HG02938 (cell line): ENCODE results near the gene GLTP.
"Not testable (repeated sequence)": the region's sequence is repeated elsewhere in the genome, so short reads cannot be mapped to it uniquely, and the experiment has no call there.

Experiments
- ATAC-seq: cut with Tn5 transposase; IDR thresholded peaks from one replicate; pipeline ENCODE4 v1.9.1; 2021; ENCODE audit warnings: mild to moderate bottlenecking, moderate library complexity; ENCODE audit not compliant: unreplicated experiment

Gene GLTP

DNA sequence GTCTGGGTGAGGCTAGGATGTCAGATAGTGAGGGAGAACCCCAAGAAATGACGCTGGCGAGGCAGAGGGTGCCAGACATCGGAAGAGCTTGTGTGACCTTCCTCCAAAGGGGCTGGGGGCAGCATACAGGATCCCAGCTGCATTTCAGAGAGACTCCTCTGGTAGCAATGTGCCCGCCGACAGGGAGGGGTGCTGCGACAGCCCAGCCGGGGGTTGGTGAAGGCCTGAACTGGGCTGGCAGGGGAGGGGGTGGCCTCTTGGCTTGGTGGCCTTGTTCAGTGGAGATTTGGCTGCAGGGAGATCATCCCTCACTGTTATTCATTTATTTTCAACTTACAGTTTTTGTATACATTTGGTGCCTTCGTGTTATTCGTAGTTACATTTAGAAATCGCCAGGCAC lies 25.0 kb upstream of the GLTP start:
- ATAC-seq, result no peak

DNA sequence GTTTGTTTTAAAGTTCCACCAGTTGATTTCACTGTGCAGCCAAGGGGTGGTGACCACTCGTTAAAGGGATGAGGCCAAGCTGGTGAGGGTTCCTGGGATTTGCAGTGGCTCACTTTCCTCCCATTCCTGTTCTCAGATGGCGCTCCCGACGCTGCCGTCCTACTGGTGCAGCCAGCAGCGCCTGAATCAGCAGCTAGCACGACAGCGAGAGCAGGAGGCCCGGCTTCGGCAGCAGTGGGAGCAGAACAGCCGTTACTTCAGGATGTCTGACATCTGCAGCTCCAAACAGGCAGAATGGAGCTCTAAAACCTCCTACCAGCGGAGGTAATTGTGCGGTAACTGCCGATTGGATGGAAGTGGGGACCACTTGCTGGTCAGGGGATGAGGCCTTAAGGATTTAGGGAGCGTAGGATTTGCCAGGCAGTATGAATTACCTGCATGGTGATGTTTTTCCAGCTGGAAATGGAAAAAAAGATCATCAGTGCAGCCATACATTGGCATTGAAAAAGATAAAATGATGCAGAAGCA lies 22.6 kb upstream of the GLTP start:
- ATAC-seq, result no peak

DNA sequence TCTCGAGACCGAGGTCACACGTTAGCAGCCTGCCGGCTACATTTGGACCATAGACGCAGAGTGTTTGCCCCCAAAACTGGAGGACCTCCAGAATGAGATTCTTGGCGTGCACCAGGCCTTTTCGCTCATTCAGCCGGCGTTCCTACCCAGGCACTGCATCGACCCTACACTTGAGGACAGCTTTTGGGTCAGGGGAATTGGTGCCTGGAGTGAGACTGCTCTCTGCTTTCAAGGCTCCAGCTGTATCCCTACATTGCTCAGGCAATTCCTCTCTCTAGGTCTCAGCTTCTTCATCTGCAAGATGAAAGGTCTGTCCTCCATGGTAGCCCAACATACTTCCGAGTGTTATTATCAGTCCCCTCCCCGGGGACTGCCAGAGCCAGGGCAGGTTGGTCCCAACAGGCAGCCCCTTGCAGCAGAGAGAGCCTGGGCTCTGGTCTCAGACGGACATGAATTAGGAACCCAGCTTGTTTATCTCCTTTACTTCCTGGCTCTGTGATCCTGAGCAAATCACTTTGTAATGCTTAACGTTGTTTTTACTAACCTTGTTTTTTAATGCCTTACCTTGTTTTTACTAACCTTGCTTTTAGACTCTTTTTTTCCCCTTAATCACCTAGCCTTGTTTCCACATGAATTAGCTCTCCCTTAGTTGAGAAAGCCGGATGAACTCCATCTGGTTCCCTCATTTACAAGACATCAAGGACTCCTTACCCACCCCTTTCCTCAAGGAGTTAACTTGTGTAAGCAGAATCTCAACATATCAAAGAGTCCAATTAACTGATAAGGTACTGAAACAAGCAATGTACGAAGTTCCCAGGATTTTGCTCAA lies 20.6 kb upstream of the GLTP start:
- ATAC-seq, result peak; percentile 17

DNA sequence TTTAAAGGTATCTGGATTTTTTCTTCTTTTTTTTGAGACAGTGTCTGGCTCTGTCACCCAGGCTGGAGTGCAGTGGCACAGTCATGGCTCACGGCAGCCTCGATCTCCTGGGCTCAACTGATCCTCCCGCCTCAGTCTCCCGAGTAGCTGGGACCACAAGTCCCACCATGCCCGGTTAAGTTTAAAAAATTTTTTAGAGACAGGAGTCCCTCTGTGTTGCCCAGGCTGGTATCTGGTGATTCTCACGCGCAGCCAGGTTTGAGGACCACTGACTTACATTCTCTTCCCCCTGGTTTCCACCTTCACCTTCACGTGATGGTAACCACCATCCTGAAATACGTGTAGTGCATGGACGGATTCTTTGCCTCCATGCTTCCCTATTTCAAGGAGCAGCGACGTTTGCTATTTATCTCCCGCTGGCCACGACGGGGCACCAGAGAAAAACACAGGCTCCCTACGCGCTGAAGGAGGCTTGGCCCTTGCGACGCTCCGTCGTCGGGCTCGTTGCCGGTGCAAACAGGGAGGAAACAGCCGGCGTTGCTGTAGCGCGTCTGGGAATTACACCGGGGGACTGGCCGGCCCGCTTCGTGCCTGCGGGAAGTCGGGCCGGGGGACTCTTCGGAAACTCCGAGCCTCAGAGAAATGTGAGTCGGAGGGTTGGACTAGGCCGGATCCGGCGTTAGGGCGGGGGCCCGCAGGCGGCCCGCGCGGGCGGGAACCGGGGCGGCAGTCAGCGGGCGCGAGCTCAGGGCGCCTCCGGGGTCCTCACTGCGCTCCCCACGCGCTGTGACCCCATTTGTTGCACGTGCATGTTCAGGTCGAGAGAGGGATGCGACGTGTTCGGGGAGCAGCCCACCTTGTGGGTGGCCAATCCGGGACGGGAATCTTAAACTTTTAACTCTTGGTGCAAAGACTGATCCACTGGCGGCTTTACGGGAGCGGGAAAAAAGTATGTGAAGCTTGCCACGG lies 19.7 kb upstream of the GLTP start, which contains the start of gene TCHP:
TCHP (plus strand) TSS at position 492 of the 969 bp plus-strand sequence. CDS start 2,753 bp downstream, outside the sequence.
- peak; percentile 64 for ATAC-seq

DNA sequence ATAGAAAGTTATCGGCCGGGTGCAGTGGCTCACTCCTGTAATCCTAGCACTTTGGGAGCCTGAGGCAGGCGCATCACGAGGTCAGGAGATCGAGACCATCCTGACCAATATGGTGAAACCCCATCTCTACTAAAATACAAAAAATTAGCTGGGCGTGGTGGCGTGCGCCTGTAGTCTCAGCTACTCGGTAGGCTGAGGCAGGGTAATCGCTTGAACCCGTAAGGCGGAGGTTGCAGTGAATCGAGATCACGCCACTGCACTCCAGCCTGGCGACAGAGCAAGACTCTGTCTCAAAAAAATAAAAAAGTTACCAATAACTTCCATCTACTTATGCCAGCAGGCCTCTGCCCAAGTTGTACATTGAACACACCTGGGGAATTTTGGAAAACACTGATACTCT lies 19.0 kb upstream of the GLTP start:
- not testable (repeated sequence) for ATAC-seq

DNA sequence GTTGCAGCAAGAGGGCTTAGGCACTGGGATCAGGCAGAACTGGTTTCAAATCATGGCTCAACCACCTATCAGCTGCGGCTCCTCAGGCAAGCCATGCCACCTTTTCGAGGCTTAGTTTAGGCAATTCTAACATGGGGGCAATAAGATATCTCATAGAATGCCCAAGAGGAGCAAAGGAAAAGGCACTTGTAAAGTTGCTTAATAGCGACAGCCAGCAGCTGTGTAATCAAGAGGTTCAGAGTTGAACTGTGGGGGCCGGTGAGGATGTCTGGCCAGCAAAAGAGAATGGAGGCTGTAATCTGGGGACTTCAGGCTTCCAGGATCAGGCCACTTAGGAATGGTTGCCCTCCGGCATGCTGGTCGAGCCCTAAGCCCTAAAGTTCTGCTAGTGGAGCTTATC lies 16.7 kb upstream of the GLTP start:
- no peak for ATAC-seq

DNA sequence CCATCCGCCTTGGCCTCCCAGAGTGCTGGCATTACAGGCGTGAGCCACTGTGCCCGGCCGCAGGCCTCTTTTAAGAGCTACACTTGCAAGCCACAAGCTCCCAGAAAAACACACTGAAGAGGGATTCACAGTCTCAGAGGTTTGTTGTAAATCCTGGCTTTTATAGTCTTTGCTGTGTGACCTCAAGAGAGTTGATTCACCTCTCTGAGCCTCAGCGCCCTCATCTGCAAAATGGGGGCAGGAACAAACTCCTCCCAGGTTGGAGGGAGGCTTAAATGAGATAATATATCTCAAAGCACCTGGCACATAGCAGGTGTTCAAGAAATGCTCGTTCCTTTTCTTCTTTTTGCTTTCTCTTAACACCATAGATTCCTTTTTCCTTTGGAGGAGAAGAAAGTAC lies 15.8 kb upstream of the GLTP start:
- no peak for ATAC-seq

DNA sequence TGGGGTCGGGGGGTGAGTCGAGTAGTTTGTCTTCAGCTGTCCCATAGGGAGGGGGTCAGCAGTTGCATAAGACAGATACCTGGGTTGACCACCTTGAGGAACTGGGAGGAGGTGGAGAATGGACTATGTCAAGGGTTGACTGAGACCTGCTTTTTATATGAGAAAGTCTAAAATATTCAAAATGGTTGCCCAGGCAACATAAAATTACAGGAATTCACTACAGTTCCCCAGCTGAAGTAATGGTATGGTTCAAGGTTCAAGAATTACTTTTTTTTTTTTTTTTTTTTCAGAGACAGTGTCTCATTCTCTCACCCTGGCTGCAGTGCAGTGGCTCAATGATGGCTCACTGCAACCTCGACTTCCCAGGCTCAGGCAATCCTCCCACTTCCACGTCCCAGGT lies 14.6 kb upstream of the GLTP start:
- no peak for ATAC-seq

DNA sequence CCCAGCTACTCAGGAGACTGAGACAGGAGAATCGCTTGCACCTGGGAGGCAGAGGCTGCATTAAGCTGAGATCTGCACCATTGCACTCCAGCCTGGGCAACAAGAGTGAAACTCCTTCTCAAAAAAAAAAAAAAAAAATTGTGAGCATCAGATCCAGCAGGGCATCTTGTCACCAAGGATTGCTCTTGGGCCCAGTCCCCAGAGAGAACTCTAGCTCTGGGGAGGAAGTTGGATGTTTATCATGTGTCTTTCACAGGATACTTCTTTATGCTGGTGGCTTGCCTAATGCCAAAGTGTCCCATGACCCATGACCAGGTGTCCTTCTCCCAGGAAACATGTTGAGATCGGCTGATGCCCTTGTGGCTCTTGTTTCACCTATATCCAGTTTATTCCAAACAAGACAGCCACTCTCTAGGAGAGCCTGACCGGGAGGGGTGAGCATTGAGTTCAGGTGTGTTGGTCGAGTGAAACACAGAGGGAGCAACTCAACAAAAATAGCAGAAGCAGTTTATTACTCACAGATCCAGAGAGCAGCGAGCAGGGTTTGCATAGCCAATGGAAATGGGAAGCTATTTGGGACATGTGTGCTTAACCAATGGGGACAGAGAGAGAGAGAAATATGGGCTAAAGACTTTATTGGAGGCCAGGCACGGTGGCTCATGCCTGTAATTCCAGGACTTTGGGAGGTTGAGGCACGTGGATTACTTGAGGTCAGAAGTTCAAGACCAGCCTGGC lies 13.1 kb upstream of the GLTP start:
- no peak for ATAC-seq

DNA sequence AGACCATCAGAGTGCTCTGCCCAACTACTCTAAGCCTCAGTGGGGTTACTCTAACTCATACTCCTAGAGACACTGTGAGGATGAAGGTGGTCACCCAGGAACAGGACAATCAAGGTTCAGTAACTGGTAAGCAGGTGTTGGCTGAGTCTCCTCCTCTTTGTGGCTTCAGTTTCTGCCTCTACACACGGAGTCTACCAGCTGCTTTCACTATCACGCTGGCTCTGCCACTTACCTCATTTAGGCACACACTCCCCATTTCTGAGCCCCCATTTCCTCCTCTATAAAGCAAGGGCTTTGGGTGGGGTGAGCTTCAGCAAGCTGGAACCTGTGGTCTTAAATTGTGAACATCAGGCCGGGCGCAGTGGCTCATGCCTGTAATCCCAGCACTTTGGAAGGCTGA lies 12.4 kb upstream of the GLTP start:
- ATAC-seq, result no peak

DNA sequence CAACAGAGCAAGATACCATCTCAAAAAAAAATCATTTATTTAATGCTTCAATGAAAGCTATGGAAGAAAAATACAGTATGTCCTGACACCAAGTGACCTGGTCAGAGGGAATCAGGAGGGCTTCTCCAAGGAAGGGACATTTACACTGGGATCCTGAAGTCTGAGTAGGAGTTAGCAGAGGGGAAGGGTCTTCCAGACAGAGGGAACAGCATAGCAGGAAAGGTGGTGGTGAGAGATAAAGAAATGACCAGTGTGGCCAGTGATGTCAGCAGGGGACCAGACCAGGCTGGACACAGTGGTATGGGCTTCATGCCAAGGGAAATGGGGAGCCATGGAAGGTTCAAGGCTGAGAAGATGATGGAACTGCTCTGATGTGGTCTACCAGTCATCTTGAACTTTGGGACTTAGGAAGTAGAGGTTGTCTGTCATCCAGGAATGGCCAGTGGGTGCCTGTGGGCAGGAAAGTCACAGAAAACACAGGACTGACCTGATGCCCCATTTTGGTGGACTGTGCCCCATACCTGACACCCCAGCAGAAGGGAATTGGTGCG lies 11.9 kb upstream of the GLTP start:
- ATAC-seq, result no peak

DNA sequence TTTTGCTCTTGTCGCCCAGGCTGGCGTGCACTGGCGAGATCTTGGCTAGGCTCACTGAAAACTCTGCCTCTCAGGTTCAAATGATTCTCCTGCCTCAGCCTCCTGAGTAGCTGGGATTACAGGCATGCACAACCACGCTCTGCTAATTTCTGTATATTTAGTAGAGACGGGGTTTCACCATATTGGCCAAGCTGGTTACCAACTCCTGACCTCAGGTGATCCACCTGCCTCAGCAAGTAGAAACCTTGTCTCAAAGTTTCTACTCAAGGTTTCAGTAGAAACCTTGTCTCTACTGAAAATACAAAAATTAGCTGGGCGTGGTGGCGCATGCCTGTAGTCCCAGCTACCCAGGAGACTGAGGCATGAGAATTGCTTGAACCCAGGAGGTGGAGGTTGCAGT lies 11.4 kb upstream of the GLTP start:
- not testable (repeated sequence) for ATAC-seq

DNA sequence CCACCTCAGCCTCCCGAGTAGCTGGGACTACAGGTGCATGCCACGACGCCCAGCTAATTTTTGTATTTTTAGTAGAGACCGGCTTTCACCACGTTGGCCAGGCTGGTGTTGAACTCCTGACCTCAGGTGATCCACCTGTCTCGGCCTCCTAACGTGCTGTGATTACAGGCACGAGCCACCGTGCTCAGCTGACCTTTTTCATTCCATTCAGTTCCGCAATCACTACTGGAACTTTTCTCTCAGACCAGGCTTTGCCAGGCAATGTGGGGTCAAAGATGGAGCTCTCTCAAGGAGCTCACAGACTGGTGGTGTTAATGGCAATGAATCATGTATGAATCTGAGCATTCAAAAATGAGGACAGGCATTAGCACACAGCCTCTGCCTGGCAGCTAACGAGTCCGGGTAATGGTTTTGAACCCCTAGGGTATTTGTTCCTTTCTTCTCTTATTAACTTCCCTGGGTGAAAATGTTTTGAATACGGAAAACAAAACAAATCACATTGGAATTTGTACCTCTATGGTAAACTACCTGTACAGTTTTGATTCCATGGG lies 10.4 kb upstream of the GLTP start:
- ATAC-seq, result no peak

DNA sequence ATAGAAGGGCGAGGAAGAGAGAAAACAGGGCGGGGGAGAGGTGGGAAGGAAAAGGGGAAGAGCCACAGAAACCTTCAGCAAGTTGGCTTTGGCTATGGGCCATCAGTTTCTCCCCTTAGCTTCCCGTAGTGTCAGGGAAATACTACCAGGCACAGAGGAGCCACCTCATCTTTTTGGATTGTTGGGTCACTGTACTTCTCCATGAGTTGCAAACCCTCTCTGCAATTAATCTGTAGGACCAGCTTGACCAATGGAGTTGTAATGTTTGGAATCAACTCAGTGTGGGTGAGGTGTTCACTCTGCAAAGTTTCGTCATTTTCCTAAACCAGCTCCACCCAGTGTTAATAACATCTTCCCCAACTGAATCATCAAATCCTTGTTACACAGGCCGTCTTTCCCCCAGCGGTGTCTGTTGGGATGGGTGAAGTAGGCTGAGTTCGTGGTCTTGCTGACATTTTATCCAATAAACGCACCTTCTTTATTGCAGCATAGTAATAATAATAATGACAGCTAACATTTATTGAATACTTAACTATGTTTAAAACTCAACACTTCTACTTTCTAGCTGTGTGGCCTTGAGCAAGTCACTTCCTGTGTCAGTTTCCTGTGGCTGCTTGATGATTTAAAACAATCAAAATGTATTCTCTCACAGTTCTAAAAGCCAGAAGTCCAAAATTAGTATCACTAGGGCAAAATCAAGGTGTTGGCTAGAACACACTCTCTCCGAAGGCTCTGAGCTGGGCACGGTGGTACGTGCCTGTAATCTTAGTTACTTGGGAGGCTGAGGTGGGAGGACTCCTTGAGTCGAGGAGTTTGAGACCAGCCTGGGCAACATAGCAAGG lies 8.1 kb upstream of the GLTP start:
- ATAC-seq, result no peak

DNA sequence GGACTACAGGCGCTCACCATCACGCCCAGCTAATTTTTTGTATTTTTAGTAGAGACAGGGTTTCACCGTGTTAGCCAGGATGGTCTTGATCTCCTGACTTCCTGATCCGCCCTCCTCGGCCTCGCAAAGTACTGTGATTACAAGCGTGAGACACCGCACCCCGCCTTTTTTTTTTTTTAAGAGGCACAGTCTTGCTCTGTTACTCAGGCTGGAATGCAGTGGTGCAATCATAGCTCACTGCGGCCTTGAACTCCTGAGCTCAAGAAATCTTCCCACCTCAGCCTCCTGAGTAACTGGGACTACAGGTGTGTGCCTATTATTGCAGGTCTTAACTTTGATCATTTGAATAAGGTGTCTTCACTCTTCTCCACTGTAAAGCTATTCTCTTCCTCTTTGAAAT lies 5.3 kb upstream of the GLTP start:
- no peak for ATAC-seq

DNA sequence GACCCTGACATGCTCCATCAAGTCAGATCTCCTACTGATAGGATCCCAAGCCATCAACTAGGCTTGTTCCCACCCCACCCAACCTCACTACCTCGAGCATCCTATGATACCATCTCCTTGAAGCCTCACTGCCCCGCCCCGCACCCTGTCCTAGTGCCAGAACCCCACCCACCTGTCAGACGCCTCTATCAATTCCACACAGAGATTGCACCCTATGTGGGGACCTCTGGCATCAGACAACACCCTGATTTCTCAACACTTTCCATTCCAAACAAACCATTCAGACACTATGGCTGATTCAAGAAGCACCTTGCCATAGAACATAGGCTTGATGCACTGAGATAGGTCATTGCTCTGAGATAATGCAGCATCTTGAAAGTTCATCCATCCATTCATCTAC lies 3.1 kb upstream of the GLTP start:
- ATAC-seq, result no peak

DNA sequence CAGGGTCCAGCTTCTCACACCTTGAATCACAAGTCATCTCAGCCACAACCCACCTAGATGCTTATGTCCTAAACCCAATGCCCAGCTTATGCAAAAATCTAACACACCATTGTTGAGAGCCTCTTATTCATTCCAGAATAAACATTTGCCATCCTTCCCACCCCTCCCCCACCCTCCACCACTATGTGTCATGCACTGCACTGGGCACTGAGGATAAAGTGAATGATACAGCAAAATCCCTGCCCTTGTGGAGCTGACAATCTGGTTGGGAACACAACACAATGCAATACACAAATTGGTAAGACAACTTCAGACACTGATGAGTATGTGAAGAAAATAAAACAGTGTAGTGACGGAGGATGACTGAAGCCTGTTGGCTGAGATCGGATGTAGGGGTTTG lies 1.4 kb upstream of the GLTP start:
- no peak for ATAC-seq

DNA sequence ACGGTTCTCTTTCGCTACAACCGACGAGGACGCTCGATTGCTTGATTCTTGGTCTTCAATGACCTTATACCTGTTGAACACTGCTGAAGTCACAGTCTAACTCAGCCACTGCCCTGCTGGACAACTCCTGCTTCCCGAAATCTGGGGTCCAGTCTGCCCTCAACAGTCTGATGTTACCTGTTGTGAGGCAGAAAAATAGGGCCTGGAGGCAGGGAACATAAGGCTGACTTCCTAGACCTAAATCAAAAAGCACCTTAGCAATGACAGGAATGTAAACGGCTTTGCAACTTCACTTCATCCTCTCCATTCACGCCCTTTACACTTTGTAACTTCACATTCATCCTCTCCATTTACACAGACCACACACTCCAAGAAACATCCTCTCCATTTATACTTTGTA lies 597 bp upstream of the GLTP start:
- ATAC-seq, result no peak

DNA sequence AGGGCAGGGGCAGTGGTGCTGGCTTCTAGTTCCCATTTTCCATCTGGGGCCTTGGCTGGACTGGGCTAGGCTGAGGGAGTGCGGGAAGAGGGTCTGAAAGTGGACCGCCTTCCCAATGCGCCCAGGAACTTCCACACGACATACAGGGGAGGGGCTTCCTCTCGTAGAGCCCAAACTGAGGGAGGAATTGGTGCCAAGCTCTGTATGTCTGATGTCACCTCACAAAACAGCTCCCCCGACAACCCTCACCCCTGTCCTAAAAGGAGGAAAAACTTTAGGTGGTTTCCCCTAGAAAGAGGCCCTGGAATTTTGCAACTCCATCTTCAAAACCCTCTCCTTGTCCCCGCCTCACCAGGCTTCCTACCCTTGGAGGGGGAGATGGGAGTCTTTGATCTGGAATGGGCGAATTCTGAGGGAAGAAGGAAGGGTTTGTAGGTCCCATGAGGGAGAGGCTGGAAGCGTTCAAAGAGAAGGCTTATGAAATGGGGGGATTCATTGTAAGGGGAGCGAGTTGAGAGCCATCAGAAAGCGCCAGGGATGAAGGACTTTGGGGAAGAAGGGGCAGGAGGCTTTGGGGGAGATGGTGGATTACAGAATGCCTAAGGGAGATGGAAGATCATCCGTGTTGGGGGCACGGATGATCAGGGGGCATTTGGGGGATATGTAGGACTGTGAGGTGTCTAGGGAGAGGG lies 844 bp downstream of the GLTP start:
- ATAC-seq, result no peak
